H1 (cell line): ENCODE results near the gene SRRM2. TPM values are rescaled to one million over a fixed set of nuclear protein-coding genes. Genes with fewer than 3 reads are reported as not detected.
A peak's percentile ranks its signal among the peaks of the same experiment; 100 is the strongest.

Experiments used
- CTCF ChIA-PET: fragments of 300-600 bp; sonication (Branson Sonifier 250); formaldehyde crosslinking; loops from one replicate; lab custom pipeline; 2021; ENCODE audit not compliant: partially characterized antibody; lab: Charles Lee
- POLR2A ChIA-PET: fragments of 300-600 bp; sonication (Branson Sonifier 250); formaldehyde crosslinking; loops from one replicate; lab custom pipeline; 2021; ENCODE audit warnings: inconsistent platforms; ENCODE audit not compliant: partially characterized antibody; lab: Charles Lee
- DNase-seq, 2 experiments: peaks; one replicate each; pipeline versions ENCODE4 v3.0.0 to v3.0.0-alpha.2; 2010 to 2022; ENCODE audit warnings: low spot score in 2 of 2, low read depth in 1 of 2, mixed read lengths in 1 of 2
- FAIRE-seq: peaks from 2 replicates; lab custom pipeline; 2011; peaks lifted over from hg19 to GRCh38; lab: Jason Lieb, UNC
- H2AFZ ChIP-seq: 2 replicates; pipeline ENCODE4 v1.8.1; 2012; ENCODE audit warnings: low read length, inconsistent platforms
- H2AK5ac ChIP-seq: 2 replicates; pipeline ENCODE4 v1.6.1; 2013; ENCODE audit warnings: low read depth, low read length
- H2BK120ac ChIP-seq: replicated peaks from 2 replicates; pipeline ENCODE3; 2013; ENCODE audit warnings: low read depth, low read length, inconsistent platforms
- H2BK12ac ChIP-seq: 2 replicates; pipeline ENCODE4 v1.6.1; 2013; ENCODE audit warnings: low read depth, low read length
- H2BK15ac ChIP-seq: 2 replicates; pipeline ENCODE4 v1.6.1; 2013; ENCODE audit warnings: low read length
- H2BK20ac ChIP-seq: 2 replicates; pipeline ENCODE4 v1.6.1; 2013; ENCODE audit warnings: low read length
- H2BK5ac ChIP-seq: 2 replicates; pipeline ENCODE4 v1.6.1; 2013; ENCODE audit warnings: low read depth, low read length
- H3K14ac ChIP-seq: 2 replicates; pipeline ENCODE4 v1.6.1; 2013; ENCODE audit warnings: inconsistent platforms; ENCODE audit not compliant: insufficient read length
- H3K18ac ChIP-seq: 2 replicates; pipeline ENCODE4 v1.6.1; 2013; ENCODE audit warnings: low read length; ENCODE audit errors: extremely low read depth
- H3K23ac ChIP-seq: 2 replicates; pipeline ENCODE4 v1.6.1; 2013; ENCODE audit warnings: inconsistent platforms; ENCODE audit not compliant: insufficient read length
- H3K23me2 ChIP-seq: 2 replicates; pipeline ENCODE4 v1.6.1; 2013; ENCODE audit warnings: low read depth, low read length
- H3K27ac ChIP-seq: 2 replicates; pipeline ENCODE4 v1.6.1; 2011; ENCODE audit warnings: low read depth, low read length, inconsistent platforms
- H3K27me3 ChIP-seq, 4 experiments: replicated peaks in 1 of 4; 1 replicate in 1 of 4; 2 replicates in 3 of 4; pipeline versions ENCODE4 v1.6.1 to v1.8.1; 2011 to 2013; ENCODE audit warnings: low read length in 3 of 4, mild to moderate bottlenecking in 3 of 4, inconsistent platforms in 2 of 4, mixed read lengths in 2 of 4, moderate library complexity in 1 of 4; ENCODE audit not compliant: control insufficient read depth in 3 of 4, insufficient read depth in 3 of 4; ENCODE audit errors: extremely low read depth in 1 of 4
- H3K36me3 ChIP-seq, 4 experiments: 2 replicates each; pipeline versions ENCODE4 v1.6.1 to v1.8.1; 2011 to 2013; ENCODE audit warnings: mild to moderate bottlenecking in 4 of 4, low read length in 3 of 4, moderate library complexity in 2 of 4, control low read depth in 1 of 4, inconsistent platforms in 1 of 4; ENCODE audit not compliant: insufficient read depth in 4 of 4, control insufficient read depth in 2 of 4
- H3K4ac ChIP-seq: replicated peaks from 2 replicates; pipeline ENCODE3; 2013; ENCODE audit warnings: low read length, low read depth, mixed read lengths, inconsistent platforms; ENCODE audit not compliant: insufficient read length
- H3K4me1 ChIP-seq, 4 experiments: replicated peaks in 1 of 4; 1 replicate in 1 of 4; 2 replicates in 3 of 4; pipeline versions ENCODE4 v1.6.1 to v1.8.1; 2011 to 2013; ENCODE audit warnings: low read length in 3 of 4, inconsistent platforms in 2 of 4, mixed read lengths in 1 of 4; ENCODE audit not compliant: insufficient read depth in 4 of 4, control insufficient read depth in 3 of 4
- H3K4me2 ChIP-seq, 2 experiments: 2 replicates each; pipeline versions ENCODE4 v1.6.1 to v1.8.1; 2011 to 2013; ENCODE audit warnings: low read depth in 2 of 2, low read length in 2 of 2, control low read depth in 1 of 2, inconsistent platforms in 1 of 2, mild to moderate bottlenecking in 1 of 2; ENCODE audit not compliant: insufficient read depth in 1 of 2
- H3K4me3 ChIP-seq, 4 experiments: fragments of 200-600, 300-600 bp in 1 of 4; sonication (generic), shearing (Covaris generic), sonication (Bioruptor Twin) in 1 of 4; 2 replicates each; pipeline versions ENCODE4 v1.5.1 to v1.8.1; 2011 to 2016; ENCODE audit warnings: low read length in 4 of 4, low read depth in 3 of 4, control low read depth in 2 of 4, inconsistent platforms in 2 of 4, mild to moderate bottlenecking in 2 of 4, mixed read lengths in 1 of 4, moderate library complexity in 1 of 4; ENCODE audit not compliant: insufficient read depth in 2 of 4; ENCODE audit errors: extremely low read depth in 1 of 4
- H3K56ac ChIP-seq: replicated peaks from 2 replicates; pipeline ENCODE3; 2013; ENCODE audit warnings: low read depth, mild to moderate bottlenecking, mixed read lengths, low read length, inconsistent platforms; ENCODE audit not compliant: insufficient read length
- H3K79me1 ChIP-seq: 2 replicates; pipeline ENCODE4 v1.6.1; 2013; ENCODE audit warnings: low read depth, low read length, control low read depth
- H3K79me2 ChIP-seq, 2 experiments: 2 replicates each; pipeline versions ENCODE4 v1.6.1 to v1.8.1; 2012 to 2013; ENCODE audit warnings: low read length in 2 of 2, mild to moderate bottlenecking in 2 of 2, inconsistent platforms in 1 of 2; ENCODE audit not compliant: insufficient read depth in 2 of 2, control insufficient read depth in 1 of 2
- H3K9ac ChIP-seq, 4 experiments: replicated peaks in 1 of 4; 1 replicate in 1 of 4; 2 replicates in 3 of 4; pipeline versions ENCODE4 v1.6.1 to v1.8.1; 2011 to 2013; ENCODE audit warnings: low read depth in 3 of 4, low read length in 3 of 4, control low read depth in 2 of 4, mild to moderate bottlenecking in 2 of 4, moderate library complexity in 2 of 4, inconsistent platforms in 1 of 4; ENCODE audit errors: extremely low read depth in 1 of 4
- H3K9me3 ChIP-seq, 2 experiments: 2 replicates each; pipeline versions ENCODE4 v1.6.1 to v1.8.1; 2012 to 2013; ENCODE audit warnings: mild to moderate bottlenecking in 2 of 2, moderate library complexity in 2 of 2, control low read depth in 1 of 2, inconsistent platforms in 1 of 2, low read depth in 1 of 2, low read length in 1 of 2, mixed read lengths in 1 of 2; ENCODE audit not compliant: insufficient read depth in 2 of 2
- H4K20me1 ChIP-seq, 2 experiments: replicated peaks in 1 of 2; 2 replicates each; pipeline versions ENCODE3 to v1.8.1; 2011 to 2013; ENCODE audit warnings: inconsistent platforms in 2 of 2, low read length in 2 of 2, mild to moderate bottlenecking in 1 of 2; ENCODE audit not compliant: insufficient read depth in 2 of 2, control insufficient read depth in 1 of 2
- H4K5ac ChIP-seq: 2 replicates; pipeline ENCODE4 v1.6.1; 2013; ENCODE audit warnings: low read length, low read depth, mixed read lengths, inconsistent platforms; ENCODE audit not compliant: insufficient read length
- H4K8ac ChIP-seq: 2 replicates; pipeline ENCODE4 v1.8.0; 2013; ENCODE audit warnings: mild to moderate bottlenecking, moderate library complexity, low read length, inconsistent platforms; ENCODE audit not compliant: insufficient read depth; ENCODE audit errors: extremely low read depth
- H4K91ac ChIP-seq: replicated peaks from 2 replicates; pipeline ENCODE3; 2013; ENCODE audit warnings: low read length, mixed read lengths, inconsistent platforms; ENCODE audit not compliant: insufficient read length
- ASH2L ChIP-seq: fragments of 200-600, 300-600 bp; sonication (generic); IDR thresholded peaks from one replicate; pipeline ENCODE4 v1.7.1; 2017; ENCODE audit warnings: low read length
- BACH1 ChIP-seq: IDR thresholded peaks from 2 replicates; pipeline ENCODE4 v1.6.1; 2012; ENCODE audit warnings: low read length, improper control_type of control experiment
- CBX8 ChIP-seq: fragments of 300-800, 300-1000 bp; sonication (generic); IDR thresholded peaks from 2 replicates; pipeline ENCODE4 v1.7.1; 2016; ENCODE audit warnings: low read depth, low read length, borderline replicate concordance
- CTBP2 ChIP-seq: IDR thresholded peaks from 2 replicates; pipeline ENCODE4 v1.7.0; 2011; ENCODE audit warnings: borderline replicate concordance, mild to moderate bottlenecking, moderate library complexity, mixed read lengths, low read length; ENCODE audit not compliant: insufficient read depth, insufficient read length
- FOSL1 ChIP-seq: IDR thresholded peaks from 2 replicates; pipeline ENCODE4 v1.6.1; 2011; ENCODE audit warnings: mild to moderate bottlenecking, low read depth, low read length, moderate library complexity; ENCODE audit not compliant: insufficient read depth
- GTF2F1 ChIP-seq: IDR thresholded peaks from 2 replicates; pipeline ENCODE4 v1.6.1; 2012; ENCODE audit warnings: low read depth, low read length, improper control_type of control experiment, borderline replicate concordance
- JUN ChIP-seq: IDR thresholded peaks from 2 replicates; pipeline ENCODE4 v1.6.1; 2011; ENCODE audit warnings: low read depth, mild to moderate bottlenecking, improper control_type of control experiment, low read length
- KDM1A ChIP-seq: fragments of 200-600, 300-600 bp; sonication (generic); IDR thresholded peaks from 2 replicates; pipeline ENCODE4 v1.7.1; 2016; ENCODE audit warnings: mild to moderate bottlenecking, low read length, borderline replicate concordance
- SIN3A ChIP-seq, 2 experiments: IDR thresholded peaks in 1 of 2; conservative IDR thresholded peaks in 1 of 2; 2 replicates each; pipeline ENCODE4 v1.6.1; 2011 to 2012; ENCODE audit warnings: low read length in 2 of 2, improper control_type of control experiment in 1 of 2, low read depth in 1 of 2, mild to moderate bottlenecking in 1 of 2
- TAF1 ChIP-seq: IDR thresholded peaks from 2 replicates; pipeline ENCODE4 v1.6.1; 2011; ENCODE audit warnings: mild to moderate bottlenecking, low read depth, low read length
- TCF12 ChIP-seq: IDR thresholded peaks from 2 replicates; pipeline ENCODE4 v1.6.1; 2011; ENCODE audit warnings: low read depth, mild to moderate bottlenecking, low read length
- WGBS, 2 experiments: shearing (Covaris generic) in 1 of 2; methylation state at CpG; one replicate each; pipeline versions ENCODE4 v1.1.6 to v1.1.7; 2013 to 2015; ENCODE audit warnings: low lambda C conversion rate in 2 of 2, mixed read lengths in 2 of 2, inconsistent platforms in 1 of 2, low coverage in 1 of 2, missing lambda C conversion rate in 1 of 2; ENCODE audit not compliant: insufficient replicate concordance in 2 of 2, insufficient coverage in 1 of 2, insufficient read length in 1 of 2; ENCODE audit errors: extremely low coverage in 1 of 2, missing lambda C conversion rate in 1 of 2; 5-methylcytosine and 5-hydroxymethylcytosine counted together
- polyA plus RNA-seq, 7 experiments: library from polyadenylated mRNA; depleted of rRNA in 3 of 7; stranded (reverse) in 5 of 7; unstranded in 2 of 7; fragments of >200 nt in 5 of 7; fragments of 200-250 nt in 2 of 7; gene quantifications; 1 replicate in 5 of 7; 2 replicates in 1 of 7; 4 replicates in 1 of 7; pipeline versions ENCODE4 v1.2.1 to v1.2.3, GENCODE V29; 2011 to 2013; ENCODE audit warnings: missing spikeins in 2 of 7, mixed read lengths in 2 of 7
- total RNA-seq: library from RNA; stranded (reverse); fragmentation: NEBNext Ultra II Directional; extraction: Animal tissue kit (Norgen Biotek cat#: 25700); gene quantifications from 2 replicates; pipeline ENCODE4 v1.2.1, GENCODE V29; 2021
- TF ChIP-seq, protein P1 (sequence below): IDR thresholded peaks from 2 replicates; pipeline ENCODE4 v1.6.1; 2012; ENCODE audit warnings: inconsistent platforms

SRRM2 gene
- total and polyA plus RNA-seq, 2 of the 8 experiments (the other 6 are each of a cell fraction or from before 2014, with no cell fraction given), result 300 to 579 TPM

DNA sequence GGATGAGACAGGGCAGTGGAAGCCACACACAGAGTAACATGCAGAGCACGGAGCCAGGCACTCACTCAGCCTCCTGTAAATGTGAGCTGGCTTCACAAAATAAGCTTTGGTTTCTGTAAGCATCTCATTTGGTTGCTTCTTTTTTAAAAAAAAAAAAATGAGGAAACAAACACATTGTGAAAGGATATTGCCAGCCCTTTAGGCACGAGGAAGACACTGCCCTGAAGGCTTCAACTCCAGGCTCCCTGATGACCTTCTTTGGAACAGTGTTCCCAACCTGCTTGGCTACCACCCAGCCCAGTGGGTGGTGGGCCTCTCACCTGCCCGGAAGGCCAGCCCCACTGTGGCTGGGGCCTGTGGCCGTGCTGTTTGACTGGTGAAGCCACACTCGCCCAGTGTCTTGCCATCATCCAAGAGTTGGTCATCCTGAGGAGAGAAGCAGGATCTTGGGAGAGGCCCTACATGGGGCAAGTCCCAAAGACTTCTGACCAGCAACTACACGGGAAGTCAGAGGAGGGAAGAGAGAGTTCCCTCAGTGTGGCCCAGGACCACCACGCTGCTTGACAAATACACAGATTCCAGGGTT lies 22.8 kb downstream of the SRRM2 start:
- 94% methylated on average over 7 of the region's 7 CpGs; no CpG with 5 or more reads in 1 of the 2 experiments for WGBS, 2 experiments
- TF ChIP-seq JUN (no peak), TAF1 (no peak), CBX8 (no peak), CTBP2 (no peak), GTF2F1 (no peak), FOSL1 (no peak), BACH1 (no peak), KDM1A (no peak), SIN3A (conservative IDR thresholded peaks at IDR 0.05 in 1 of 2, IDR thresholded peaks at IDR 0.05 in 1 of 2; ENCODE audit: low read depth in 1 of 2, low read length in 2 of 2) (no peak), ASH2L (no peak), TCF12 (no peak)
- TF ChIP-seq, protein P1, sequence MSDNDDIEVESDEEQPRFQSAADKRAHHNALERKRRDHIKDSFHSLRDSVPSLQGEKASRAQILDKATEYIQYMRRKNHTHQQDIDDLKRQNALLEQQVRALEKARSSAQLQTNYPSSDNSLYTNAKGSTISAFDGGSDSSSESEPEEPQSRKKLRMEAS, result no peak

More for the DNA sequence above, 22.8 kb downstream of the SRRM2 start:
- Histone ChIP-seq H3K27me3 (no peaks in the 10 kb centered on the region), H3K36me3 (peaks cover 19 to 47% (median 27%) of the 10 kb centered on the region in 4 experiments; a peak in 7 of 8 replicates), H3K79me1 (peaks cover 10% of the 10 kb centered on the region; the same call in 1 of the 2 replicates), H2AFZ (no peak overlapping the region), H4K20me1 (peaks cover 12 to 22% of the 10 kb centered on the region in 2 experiments), H2AK5ac (no peak overlapping the region), H3K14ac (no peak overlapping the region), H3K23ac (no peak overlapping the region), H3K18ac (no peak overlapping the region), H2BK5ac (no peak overlapping the region), H4K5ac (no peak overlapping the region), H3K79me2 (peaks cover 12 to 34% of the 10 kb centered on the region in 2 experiments), H3K23me2 (peaks cover 10% of the 10 kb centered on the region; the same call in 1 of the 2 replicates), H3K4me3 (no peak overlapping the region), H3K56ac (no peak overlapping the region), H2BK120ac (no peak overlapping the region), H3K27ac (no peak overlapping the region), H3K4me1 (peaks cover 0 to 4% (median 1%) of the 10 kb centered on the region in 4 experiments; a peak in 6 of 7 replicates), H2BK20ac (no peak overlapping the region), H2BK15ac (no peak overlapping the region), H3K4ac (no peak overlapping the region), H4K91ac (no peak overlapping the region), H3K4me2 (peak overlapping the region in 1 of 2 experiments; percentile 88; a peak in 1 of 4 replicates), H3K9me3 (no peaks in the 10 kb centered on the region), H3K9ac (no peak overlapping the region), H4K8ac (no peak overlapping the region), H2BK12ac (no peak overlapping the region)
- FAIRE-seq (no peak), DNase-seq (no peak)
- ChIA-PET POLR2A (interaction anchor here (1.3 to 9.5 kb wide), 9 partner anchors 8 to 108 kb away, joined by 3 to 180 read pairs (median 16); partner anchors contain the start of genes FLYWCH2 and SRRM2), CTCF (interaction anchor here (0.9 to 1.3 kb wide), 3 partner anchors 21 to 201 kb away, joined by 3 to 4 read pairs (median 3); no protein-coding TSS in a partner anchor)
